ENCODE data around the gene TXNDC17. TPM values are rescaled to one million over a fixed set of nuclear protein-coding genes. Genes with fewer than 3 reads are reported as not detected.

The TXNDC17 gene
- total and polyA plus RNA-seq, 2 of the 13 experiments (the other 11 are each of a cell fraction or from before 2014, with no cell fraction given): 188 to 266 TPM

- TF ChIP-seq LCORL (IDR thresholded peaks at IDR 0.05): no peak
- TF ChIP-seq LCORL (CRISPR knock-in tag; IDR thresholded peaks at IDR 0.05): peak; percentile 34; the same call in 1 of the 2 replicates
- peak; percentile 79; the same call in 1 of the 2 replicates for TF ChIP-seq ZNF691 (CRISPR knock-in tag; IDR thresholded peaks at IDR 0.05; ENCODE audit: borderline replicate concordance, low read depth)
- peak; percentile 64 for TF ChIP-seq XRCC5 (optimal IDR thresholded peaks at IDR 0.05; ENCODE audit: low read length)
- no peak for TF ChIP-seq ZNF747 (CRISPR knock-in tag; IDR thresholded peaks at IDR 0.05; ENCODE audit: borderline replicate concordance)
- TF ChIP-seq ZNF256 (CRISPR knock-in tag; conservative IDR thresholded peaks at IDR 0.05): no peak
- TF ChIP-seq ZNF225 (CRISPR knock-in tag; IDR thresholded peaks at IDR 0.05): peak; percentile 76; the same call in 1 of the 2 replicates
- TF ChIP-seq, protein P1, sequence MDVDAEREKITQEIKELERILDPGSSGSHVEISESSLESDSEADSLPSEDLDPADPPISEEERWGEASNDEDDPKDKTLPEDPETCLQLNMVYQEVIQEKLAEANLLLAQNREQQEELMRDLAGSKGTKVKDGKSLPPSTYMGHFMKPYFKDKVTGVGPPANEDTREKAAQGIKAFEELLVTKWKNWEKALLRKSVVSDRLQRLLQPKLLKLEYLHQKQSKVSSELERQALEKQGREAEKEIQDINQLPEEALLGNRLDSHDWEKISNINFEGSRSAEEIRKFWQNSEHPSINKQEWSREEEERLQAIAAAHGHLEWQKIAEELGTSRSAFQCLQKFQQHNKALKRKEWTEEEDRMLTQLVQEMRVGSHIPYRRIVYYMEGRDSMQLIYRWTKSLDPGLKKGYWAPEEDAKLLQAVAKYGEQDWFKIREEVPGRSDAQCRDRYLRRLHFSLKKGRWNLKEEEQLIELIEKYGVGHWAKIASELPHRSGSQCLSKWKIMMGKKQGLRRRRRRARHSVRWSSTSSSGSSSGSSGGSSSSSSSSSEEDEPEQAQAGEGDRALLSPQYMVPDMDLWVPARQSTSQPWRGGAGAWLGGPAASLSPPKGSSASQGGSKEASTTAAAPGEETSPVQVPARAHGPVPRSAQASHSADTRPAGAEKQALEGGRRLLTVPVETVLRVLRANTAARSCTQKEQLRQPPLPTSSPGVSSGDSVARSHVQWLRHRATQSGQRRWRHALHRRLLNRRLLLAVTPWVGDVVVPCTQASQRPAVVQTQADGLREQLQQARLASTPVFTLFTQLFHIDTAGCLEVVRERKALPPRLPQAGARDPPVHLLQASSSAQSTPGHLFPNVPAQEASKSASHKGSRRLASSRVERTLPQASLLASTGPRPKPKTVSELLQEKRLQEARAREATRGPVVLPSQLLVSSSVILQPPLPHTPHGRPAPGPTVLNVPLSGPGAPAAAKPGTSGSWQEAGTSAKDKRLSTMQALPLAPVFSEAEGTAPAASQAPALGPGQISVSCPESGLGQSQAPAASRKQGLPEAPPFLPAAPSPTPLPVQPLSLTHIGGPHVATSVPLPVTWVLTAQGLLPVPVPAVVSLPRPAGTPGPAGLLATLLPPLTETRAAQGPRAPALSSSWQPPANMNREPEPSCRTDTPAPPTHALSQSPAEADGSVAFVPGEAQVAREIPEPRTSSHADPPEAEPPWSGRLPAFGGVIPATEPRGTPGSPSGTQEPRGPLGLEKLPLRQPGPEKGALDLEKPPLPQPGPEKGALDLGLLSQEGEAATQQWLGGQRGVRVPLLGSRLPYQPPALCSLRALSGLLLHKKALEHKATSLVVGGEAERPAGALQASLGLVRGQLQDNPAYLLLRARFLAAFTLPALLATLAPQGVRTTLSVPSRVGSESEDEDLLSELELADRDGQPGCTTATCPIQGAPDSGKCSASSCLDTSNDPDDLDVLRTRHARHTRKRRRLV (CRISPR knock-in tag; IDR thresholded peaks at IDR 0.05): peak; percentile 32; the same call in 1 of the 2 replicates
- no peak for TF ChIP-seq AHR (CRISPR knock-in tag; IDR thresholded peaks at IDR 0.05)
- TF ChIP-seq TBX3 (IDR thresholded peaks at IDR 0.05; ENCODE audit: borderline replicate concordance): no peak
- TF ChIP-seq ZNF850 (CRISPR knock-in tag; conservative IDR thresholded peaks at IDR 0.05): no peak
- 0 out of 2 replicates have a peak, but pooled peaks have one; percentile 92 for TF ChIP-seq ZNF567 (CRISPR knock-in tag; IDR thresholded peaks at IDR 0.05; ENCODE audit: borderline replicate concordance)
- TF ChIP-seq TBX2 (CRISPR knock-in tag; IDR thresholded peaks at IDR 0.05; ENCODE audit: borderline replicate concordance): peak; percentile 69; the same call in 1 of the 2 replicates
- 0 out of 2 replicates have a peak, but pooled peaks have one; percentile 61 for TF ChIP-seq ISX (CRISPR knock-in tag; conservative IDR thresholded peaks at IDR 0.05)
- no peak for TF ChIP-seq LRRFIP1 (CRISPR knock-in tag; conservative IDR thresholded peaks at IDR 0.05)
- no peak for TF ChIP-seq ZNF780A (CRISPR knock-in tag; IDR thresholded peaks at IDR 0.05)
- TF ChIP-seq ZNF513 (CRISPR knock-in tag; conservative IDR thresholded peaks at IDR 0.05): no peak
- peak; percentile 64 for TF ChIP-seq E2F1 (CRISPR knock-in tag; IDR thresholded peaks at IDR 0.05)
Observed at GRCh38 chr17:6640536-6641246, at the start of gene TXNDC17, which contains the start of gene KIAA0753 (continued).

All from HepG2 (cell line).